Ovary (tissue), 3 donors: ENCODE measurements around the gene ID3.

ENCODE experiments used
- EP300 ChIP-seq: sonication (generic); formaldehyde crosslinking; IDR thresholded peaks from one replicate; pipeline ENCODE4 v1.6.1; 2017; ENCODE audit warnings: antibody characterized with exemption
- TF ChIP-seq, protein P1 (sequence below), 3 donors: fragments of 450-650 bp in 2 of 3; fragments of 200-600 bp in 1 of 3; IDR thresholded peaks; one replicate each; pipeline versions ENCODE4 v1.5.1 to v1.8.0; 2016 to 2022; ENCODE audit warnings: antibody characterized with exemption in 3 of 3, mild to moderate bottlenecking in 1 of 3
- donor health status: DM: no; HTN: no; CAD: no.

DNA sequence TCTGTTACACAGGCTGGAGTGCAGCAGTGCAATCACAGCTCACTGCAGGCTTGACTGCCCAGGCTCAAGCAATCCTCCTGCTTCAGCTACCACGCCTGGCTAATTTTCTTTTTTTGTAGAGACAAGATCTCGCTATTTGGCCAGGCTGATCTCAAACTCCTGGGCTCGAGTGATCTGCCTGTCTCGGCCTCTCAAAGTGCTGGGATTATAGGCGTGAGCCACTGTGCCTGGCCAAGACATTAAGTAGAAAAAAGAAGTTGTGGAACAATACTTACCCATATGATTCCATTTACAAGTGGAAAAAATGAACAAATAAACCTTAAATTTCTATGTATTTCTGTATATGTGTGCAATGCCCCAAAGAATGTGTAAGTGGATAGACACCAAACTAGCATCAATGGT, 30.3 kb upstream of the ID3 start:
- TF ChIP-seq, protein P1, sequence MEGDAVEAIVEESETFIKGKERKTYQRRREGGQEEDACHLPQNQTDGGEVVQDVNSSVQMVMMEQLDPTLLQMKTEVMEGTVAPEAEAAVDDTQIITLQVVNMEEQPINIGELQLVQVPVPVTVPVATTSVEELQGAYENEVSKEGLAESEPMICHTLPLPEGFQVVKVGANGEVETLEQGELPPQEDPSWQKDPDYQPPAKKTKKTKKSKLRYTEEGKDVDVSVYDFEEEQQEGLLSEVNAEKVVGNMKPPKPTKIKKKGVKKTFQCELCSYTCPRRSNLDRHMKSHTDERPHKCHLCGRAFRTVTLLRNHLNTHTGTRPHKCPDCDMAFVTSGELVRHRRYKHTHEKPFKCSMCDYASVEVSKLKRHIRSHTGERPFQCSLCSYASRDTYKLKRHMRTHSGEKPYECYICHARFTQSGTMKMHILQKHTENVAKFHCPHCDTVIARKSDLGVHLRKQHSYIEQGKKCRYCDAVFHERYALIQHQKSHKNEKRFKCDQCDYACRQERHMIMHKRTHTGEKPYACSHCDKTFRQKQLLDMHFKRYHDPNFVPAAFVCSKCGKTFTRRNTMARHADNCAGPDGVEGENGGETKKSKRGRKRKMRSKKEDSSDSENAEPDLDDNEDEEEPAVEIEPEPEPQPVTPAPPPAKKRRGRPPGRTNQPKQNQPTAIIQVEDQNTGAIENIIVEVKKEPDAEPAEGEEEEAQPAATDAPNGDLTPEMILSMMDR (IDR thresholded peaks at IDR 0.05): no peak
- TF ChIP-seq EP300: no peak
